Body of pancreas (tissue), 4 donors: ENCODE results near the gene ATXN7. TPM values are rescaled to one million over a fixed set of nuclear protein-coding genes. Genes with fewer than 3 reads are reported as not detected.

ENCODE experiments used
- ATAC-seq: fragments of 150-250 bp; one replicate; pipeline ENCODE4 v1.9.1; 2016
- DNase-seq, 4 donors: peaks; one replicate each; pipeline ENCODE4 v3.0.0-alpha.2; 2019
- H3K27ac ChIP-seq, 4 donors: fragments of 200-600 bp; sonication (generic); 1 replicate in 3 of 4; 2 replicates in 1 of 4; pipeline versions ENCODE4 v1.5.1 to v1.6.1; 2016 to 2019; ENCODE audit warnings: mild to moderate bottlenecking in 1 of 4, mixed read lengths in 1 of 4, moderate library complexity in 1 of 4
- H3K27me3 ChIP-seq, 2 donors: fragments of 200-600 bp; sonication (generic); one replicate each; pipeline ENCODE4 v1.6.0; 2016; ENCODE audit warnings: mild to moderate bottlenecking in 1 of 2
- H3K36me3 ChIP-seq, 2 donors: fragments of 200-600 bp; sonication (generic); replicated peaks in 1 of 2; 2 replicates each; pipeline ENCODE4 v1.5.1; 2016; ENCODE audit warnings: low read depth in 2 of 2; ENCODE audit not compliant: insufficient read depth in 1 of 2
- H3K4me1 ChIP-seq: fragments of 200-600 bp; sonication (generic); one replicate; pipeline ENCODE4 v1.6.0; 2016
- H3K4me3 ChIP-seq, 2 donors: fragments of 200-600 bp; sonication (generic); 1 replicate in 1 of 2; 2 replicates in 1 of 2; pipeline ENCODE4 v1.5.1; 2016 to 2019
- H3K9me3 ChIP-seq, 3 donors: fragments of 200-600 bp; sonication (generic); 1 replicate in 2 of 3; 2 replicates in 1 of 3; pipeline ENCODE4 v1.5.1; 2016
- CTCF ChIP-seq, 7 experiments: fragments of 450-650 bp in 4 of 7; fragments of 200-600 bp in 3 of 7; sonication (generic) in 3 of 7; IDR thresholded peaks; one replicate each; pipeline ENCODE4 v1.5.1; 2016 to 2019; ENCODE audit warnings: antibody characterized with exemption in 7 of 7
- POLR2A ChIP-seq, 3 donors: fragments of 450-650 bp; IDR thresholded peaks; one replicate each; pipeline ENCODE4 v1.6.1; 2016; ENCODE audit warnings: antibody characterized with exemption in 3 of 3, mild to moderate bottlenecking in 2 of 3
- WGBS, 2 donors: methylation state at CpG; one replicate each; pipeline ENCODE4 v1.1.5; 2017; 5-methylcytosine and 5-hydroxymethylcytosine counted together
- intact Hi-C: fragments of 100-400 bp; cut with DNase I; formaldehyde crosslinking; loops from one replicate; pipeline ENCODE4 v1.15.1; 2023
- total RNA-seq, 2 donors: library from RNA; depleted of rRNA; stranded (reverse); fragments of >200 nt; gene quantifications; one replicate each; pipeline ENCODE4 v1.1.0, GENCODE V29; 2016

Gene ATXN7
- total RNA-seq, 2 donors from 2014 or later, result 36.3 to 43.8 TPM

GRCh38 chr3:64039332-64039731 lies 175.7 kb downstream of the ATXN7 start:
- DNase-seq (no peak), ATAC-seq (no peak)
- Histone ChIP-seq H3K4me1 (no peaks in the 10 kb centered on the region), H3K9me3 (no peaks in the 10 kb centered on the region), H3K27ac (no peak overlapping the region), H3K4me3 (no peak overlapping the region), H3K27me3 (no peaks in the 10 kb centered on the region), H3K36me3 (no peaks in the 10 kb centered on the region)
- TF ChIP-seq CTCF (IDR thresholded peaks at IDR 0.05) (no peak), POLR2A (IDR thresholded peaks at IDR 0.05) (no peak)
- 72 to 77% methylated on average over 4 of the region's 4 CpGs for WGBS, 2 donors
- intact Hi-C loops, result no loop called here

GRCh38 chr3:64039981-64040733 lies 176.5 kb downstream of the ATXN7 start:
- Histone ChIP-seq H3K27ac (no peak overlapping the region), H3K36me3 (no peaks in the 10 kb centered on the region), H3K27me3 (no peaks in the 10 kb centered on the region), H3K4me1 (no peaks in the 10 kb centered on the region), H3K9me3 (no peaks in the 10 kb centered on the region), H3K4me3 (no peak overlapping the region)
- TF ChIP-seq POLR2A (IDR thresholded peaks at IDR 0.05), result no peak
- TF ChIP-seq CTCF (IDR thresholded peaks at IDR 0.05), result no peak
- 71 to 73% methylated on average over 5 of the region's 5 CpGs for WGBS, 2 donors
- ATAC-seq, result no peak
- intact Hi-C loops, result no loop called here
- no peak for DNase-seq

GRCh38 chr3:64042952-64043351 lies 179.3 kb downstream of the ATXN7 start:
- DNase-seq, result no peak
- intact Hi-C loops, result no loop called here
- no peaks in the 10 kb centered on the region for H3K9me3 ChIP-seq
- H3K4me3 ChIP-seq, result no peak overlapping the region
- H3K27ac ChIP-seq, result no peak overlapping the region
- no peaks in the 10 kb centered on the region for H3K4me1 ChIP-seq
- 53 to 62% methylated on average over 1 of the region's 1 CpG for WGBS, 2 donors
- no peak for ATAC-seq
- TF ChIP-seq CTCF (IDR thresholded peaks at IDR 0.05), result no peak
- TF ChIP-seq POLR2A (IDR thresholded peaks at IDR 0.05), result no peak
- H3K36me3 ChIP-seq, result no peaks in the 10 kb centered on the region
- no peaks in the 10 kb centered on the region for H3K27me3 ChIP-seq

GRCh38 chr3:64046592-64046991 lies 182.9 kb downstream of the ATXN7 start:
- intact Hi-C loops, result no loop called here
- H3K9me3 ChIP-seq, result no peaks in the 10 kb centered on the region
- TF ChIP-seq CTCF (IDR thresholded peaks at IDR 0.05), result no peak
- no peak for TF ChIP-seq POLR2A (IDR thresholded peaks at IDR 0.05)
- H3K4me3 ChIP-seq, result no peak overlapping the region
- WGBS, 2 donors, result 58 to 62% methylated on average over 3 of the region's 3 CpGs
- no peaks in the 10 kb centered on the region for H3K4me1 ChIP-seq
- no peak for ATAC-seq
- DNase-seq, result no peak
- H3K27me3 ChIP-seq, result no peaks in the 10 kb centered on the region
- H3K27ac ChIP-seq, result no peak overlapping the region
- H3K36me3 ChIP-seq, result no peaks in the 10 kb centered on the region

DNA sequence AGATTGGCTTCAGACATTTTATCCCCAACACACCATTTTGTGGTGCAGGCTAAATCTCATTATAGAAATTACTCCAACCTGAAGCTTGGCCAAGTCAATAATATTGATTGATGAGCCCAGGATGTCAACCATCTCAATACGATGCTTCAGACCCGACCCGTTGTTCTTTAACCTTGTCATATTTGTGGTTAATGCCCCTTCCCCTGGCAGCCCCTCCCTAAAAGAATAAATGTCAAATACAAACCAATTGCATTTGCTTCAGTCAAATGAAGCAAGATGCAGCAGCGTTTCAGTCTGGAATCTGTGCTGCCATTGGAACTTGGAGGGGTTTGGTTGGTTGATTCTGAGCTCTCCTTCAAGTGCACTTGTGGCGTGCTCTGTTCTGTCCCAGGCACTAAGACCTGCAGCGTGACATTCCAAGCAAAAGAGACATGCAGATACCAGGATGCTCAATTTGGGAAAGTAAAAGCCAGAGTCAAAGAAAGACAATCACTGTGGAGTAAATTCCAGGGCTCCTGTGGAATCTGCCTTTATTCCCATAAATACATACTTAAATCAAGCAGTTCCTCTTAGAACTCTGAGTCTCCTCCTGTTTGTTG lies 183.4 kb downstream of the ATXN7 start:
- Histone ChIP-seq H3K36me3 (no peaks in the 10 kb centered on the region), H3K27me3 (no peaks in the 10 kb centered on the region), H3K4me3 (no peak overlapping the region), H3K27ac (no peak overlapping the region), H3K9me3 (no peaks in the 10 kb centered on the region), H3K4me1 (no peaks in the 10 kb centered on the region)
- intact Hi-C loops, result no loop called here
- WGBS, 2 donors, result 28 to 40% methylated on average over 6 of the region's 6 CpGs
- DNase-seq (no peak), ATAC-seq (no peak)
- TF ChIP-seq CTCF (IDR thresholded peaks at IDR 0.05) (no peak), POLR2A (IDR thresholded peaks at IDR 0.05) (no peak)
